ENCODE results near the gene MYRF.

MYRF gene

GRCh38 chr11:61762798-61763197, 10.4 kb downstream of the MYRF start:
- no peaks in the 10 kb centered on the region for H3K9me2 ChIP-seq (replicated peaks; ENCODE audit: control insufficient read depth, low read length)
- TF ChIP-seq CTCF (IDR thresholded peaks at IDR 0.05; ENCODE audit: low read depth, low read length, poor library complexity, severe bottlenecking): no peak
- TF ChIP-seq EZH2phosphoT487 (IDR thresholded peaks at IDR 0.05; ENCODE audit: borderline replicate concordance, low read length): no peak
- no peak overlapping the region for H3K4me2 ChIP-seq (ENCODE audit: low read length)
- no peaks in the 10 kb centered on the region for H3K9me3 ChIP-seq (ENCODE audit: control insufficient read depth, insufficient read depth, low read length)
- H3K27ac ChIP-seq (ENCODE audit: low read depth, low read length): no peak overlapping the region
- H3K79me2 ChIP-seq (ENCODE audit: control insufficient read depth, low read length): no peaks in the 10 kb centered on the region
- H3F3A ChIP-seq (ENCODE audit: control insufficient read depth, insufficient read depth): no peaks in the 10 kb centered on the region
- H3K4me3 ChIP-seq (ENCODE audit: low read length): no peak overlapping the region
- no peaks in the 10 kb centered on the region for H3K27me3 ChIP-seq (ENCODE audit: control insufficient read depth, low read length)
- H4K20me1 ChIP-seq (ENCODE audit: control insufficient read depth, insufficient read depth, low read depth, low read length): no peaks in the 10 kb centered on the region
- H3K36me3 ChIP-seq (ENCODE audit: control insufficient read depth, low read length): no peaks in the 10 kb centered on the region
- no peaks in the 10 kb centered on the region for H3K4me1 ChIP-seq (ENCODE audit: control insufficient read depth, low read length)

GRCh38 chr11:61763930-61764605, 11.6 kb downstream of the MYRF start:
- Histone ChIP-seq H3K9me3 (ENCODE audit: control insufficient read depth, insufficient read depth, low read length) (no peaks in the 10 kb centered on the region), H3K9me2 (replicated peaks; ENCODE audit: control insufficient read depth, low read length) (no peaks in the 10 kb centered on the region), H4K20me1 (ENCODE audit: control insufficient read depth, insufficient read depth, low read depth, low read length) (no peaks in the 10 kb centered on the region), H3K4me2 (ENCODE audit: low read length) (no peak overlapping the region), H3K27ac (ENCODE audit: low read depth, low read length) (no peak overlapping the region), H3K79me2 (ENCODE audit: control insufficient read depth, low read length) (no peaks in the 10 kb centered on the region), H3K27me3 (ENCODE audit: control insufficient read depth, low read length) (no peaks in the 10 kb centered on the region), H3K4me1 (ENCODE audit: control insufficient read depth, low read length) (no peaks in the 10 kb centered on the region), H3K4me3 (ENCODE audit: low read length) (no peak overlapping the region), H3K36me3 (ENCODE audit: control insufficient read depth, low read length) (no peaks in the 10 kb centered on the region), H3F3A (ENCODE audit: control insufficient read depth, insufficient read depth) (no peaks in the 10 kb centered on the region)
- TF ChIP-seq EZH2phosphoT487 (IDR thresholded peaks at IDR 0.05; ENCODE audit: borderline replicate concordance, low read length): no peak
- no peak for TF ChIP-seq CTCF (IDR thresholded peaks at IDR 0.05; ENCODE audit: low read depth, low read length, poor library complexity, severe bottlenecking)

GRCh38 chr11:61764606-61765260, 12.3 kb downstream of the MYRF start:
- Histone ChIP-seq H3K4me1 (ENCODE audit: control insufficient read depth, low read length) (no peaks in the 10 kb centered on the region), H3K36me3 (ENCODE audit: control insufficient read depth, low read length) (no peaks in the 10 kb centered on the region), H4K20me1 (ENCODE audit: control insufficient read depth, insufficient read depth, low read depth, low read length) (no peaks in the 10 kb centered on the region), H3K4me3 (ENCODE audit: low read length) (no peak overlapping the region), H3K27me3 (ENCODE audit: control insufficient read depth, low read length) (no peaks in the 10 kb centered on the region), H3K27ac (ENCODE audit: low read depth, low read length) (no peak overlapping the region), H3K4me2 (ENCODE audit: low read length) (no peak overlapping the region), H3F3A (ENCODE audit: control insufficient read depth, insufficient read depth) (no peaks in the 10 kb centered on the region), H3K9me2 (replicated peaks; ENCODE audit: control insufficient read depth, low read length) (no peaks in the 10 kb centered on the region), H3K9me3 (ENCODE audit: control insufficient read depth, insufficient read depth, low read length) (no peaks in the 10 kb centered on the region), H3K79me2 (ENCODE audit: control insufficient read depth, low read length) (no peaks in the 10 kb centered on the region)
- TF ChIP-seq EZH2phosphoT487 (IDR thresholded peaks at IDR 0.05; ENCODE audit: borderline replicate concordance, low read length) (no peak), CTCF (IDR thresholded peaks at IDR 0.05; ENCODE audit: low read depth, low read length, poor library complexity, severe bottlenecking) (no peak)
